NOMO-1 (cell line): ENCODE results near the gene ACHE.
A peak's percentile ranks its signal among the peaks of the same experiment; 100 is the strongest.

Experiments
- DNase-seq, 2 experiments: peaks; one replicate each; lab custom pipeline; 2025; ENCODE audit not compliant: unreplicated experiment in 2 of 2; lab: John Stamatoyannopoulos, UW

ACHE gene

DNA sequence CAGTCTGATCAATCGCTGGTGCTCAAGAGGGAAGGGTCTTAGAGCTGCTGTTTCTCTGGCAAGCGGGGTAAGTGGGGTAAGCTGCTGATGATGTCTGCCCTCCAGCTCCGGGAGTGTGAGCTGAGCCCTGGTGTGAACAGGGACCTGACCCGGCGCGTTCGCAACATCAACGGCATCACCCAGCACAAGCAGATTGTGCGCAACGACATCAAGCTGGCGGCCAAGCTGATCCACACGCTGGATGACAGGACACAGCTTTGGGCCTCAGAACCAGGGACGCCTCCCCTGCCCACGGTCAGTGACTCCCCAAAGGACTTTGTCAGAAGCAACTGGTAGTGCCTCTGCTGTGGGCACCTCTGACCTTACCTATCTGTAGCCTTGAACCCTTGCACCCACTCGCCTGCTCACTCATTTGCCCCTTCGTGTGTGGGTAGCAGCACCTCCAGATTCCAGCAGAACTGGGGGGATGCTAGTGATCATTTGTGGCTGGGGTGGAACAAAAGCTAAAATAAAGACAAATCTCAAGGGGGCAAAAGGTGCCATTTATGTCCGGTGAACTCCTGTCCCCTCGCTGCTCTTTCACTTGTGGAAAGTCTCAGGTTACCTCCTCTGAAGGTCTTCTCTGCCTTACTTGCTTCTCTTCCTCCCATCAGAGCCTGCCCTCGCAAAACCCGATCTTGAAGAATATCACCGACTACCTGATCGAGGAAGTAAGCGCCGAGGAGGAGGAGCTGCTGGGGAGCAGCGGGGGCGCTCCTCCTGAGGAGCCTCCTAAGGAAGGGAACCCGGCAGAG is 9.3 kb downstream of the ACHE start:
- DNase-seq = no peak

GRCh38 chr7:100885440-100886141 is 10.1 kb downstream of the ACHE start:
- no peak for DNase-seq

DNA sequence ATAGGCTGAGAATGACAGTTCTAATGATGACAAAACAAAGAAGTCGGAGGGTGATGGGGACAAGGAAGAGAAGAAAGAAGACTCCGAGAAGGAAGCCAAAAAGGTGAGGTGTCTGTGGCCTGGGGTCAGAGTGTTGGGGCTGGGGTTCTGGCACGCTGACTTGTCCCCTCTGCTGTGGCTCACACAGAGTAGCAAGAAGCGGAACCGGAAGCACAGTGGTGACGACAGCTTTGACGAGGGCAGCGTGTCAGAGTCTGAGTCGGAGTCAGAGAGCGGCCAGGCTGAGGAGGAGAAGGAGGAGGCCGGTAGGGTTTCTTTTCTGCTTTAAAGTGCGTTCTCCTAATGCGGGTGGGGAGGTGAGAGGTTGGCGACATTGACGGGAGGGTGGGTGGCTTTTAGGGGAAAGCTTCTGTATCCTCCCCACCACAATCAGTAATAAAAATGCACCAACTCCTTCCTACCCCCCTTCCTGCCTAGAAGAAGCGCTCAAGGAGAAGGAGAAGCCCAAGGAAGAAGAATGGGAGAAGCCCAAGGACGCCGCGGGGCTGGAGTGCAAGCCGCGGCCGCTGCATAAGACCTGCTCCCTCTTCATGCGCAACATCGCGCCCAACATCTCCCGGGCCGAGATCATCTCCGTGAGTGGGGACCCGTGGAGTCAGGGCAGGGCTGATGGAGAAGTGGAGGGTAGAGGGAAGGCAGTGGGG is 10.8 kb downstream of the ACHE start:
- DNase-seq = peak; percentile 47 to 80

DNA sequence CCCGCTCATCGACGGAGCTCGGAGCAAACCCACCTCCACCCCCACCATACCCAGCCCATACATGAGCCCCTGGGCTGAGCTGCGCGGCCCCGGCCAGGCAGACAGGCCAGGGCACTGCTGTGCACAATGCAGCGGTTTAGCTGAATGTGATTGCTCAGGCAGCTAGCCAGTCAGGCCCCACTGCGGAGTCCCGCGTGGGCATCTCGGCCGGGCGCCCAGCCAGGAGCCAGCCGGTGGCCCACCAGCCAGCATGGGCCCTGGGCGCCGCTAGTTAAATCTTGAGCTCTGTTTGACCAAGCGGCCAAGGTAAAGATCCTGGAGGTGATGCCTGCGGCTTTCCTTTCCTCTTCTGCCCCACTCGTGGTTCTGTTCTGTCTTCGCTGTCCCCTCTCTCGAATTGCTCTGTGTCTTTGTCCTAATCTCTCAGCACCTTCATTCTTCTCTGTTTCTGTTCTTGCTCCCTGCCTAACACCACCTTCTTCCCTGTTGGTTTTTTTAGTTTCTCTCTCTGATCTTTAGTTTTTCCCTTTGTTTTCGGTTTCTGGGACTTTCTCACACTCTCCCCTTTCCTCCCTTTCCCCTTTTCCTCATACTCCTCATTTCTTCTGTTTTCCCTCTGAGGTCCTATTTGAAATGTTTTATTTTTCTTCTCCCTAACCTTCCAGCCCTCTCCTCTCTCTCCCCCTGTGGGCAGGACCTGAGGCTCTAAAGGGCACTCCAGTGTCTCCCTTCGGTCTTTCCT is 12.7 kb downstream of the ACHE start:
- DNase-seq = no peak

GRCh38 chr7:100882201-100882600 is 13.5 kb downstream of the ACHE start:
- no peak for DNase-seq

GRCh38 chr7:100881136-100881535 is 14.6 kb downstream of the ACHE start:
- DNase-seq = no peak

DNA sequence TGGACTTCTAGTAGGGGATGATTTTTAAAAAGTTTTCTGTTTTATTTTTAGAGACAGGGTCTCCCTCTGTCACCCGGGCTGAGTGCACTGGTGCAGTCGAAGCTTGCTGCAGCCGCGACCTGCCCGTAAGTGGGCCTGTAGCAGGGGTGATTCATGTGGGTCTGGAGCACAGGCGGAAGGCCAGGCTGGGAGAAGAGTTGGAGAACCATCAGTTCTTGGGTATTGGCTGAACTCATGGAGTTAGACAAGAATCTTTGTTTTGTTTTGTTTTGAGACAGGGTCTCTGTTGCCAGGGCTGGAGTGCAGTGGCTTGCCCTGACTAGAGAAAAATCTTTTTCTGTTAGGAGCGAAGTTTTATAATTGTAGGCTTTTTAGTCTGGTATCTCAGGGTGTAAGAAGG is 15.0 kb downstream of the ACHE start:
- DNase-seq = no peak

DNA sequence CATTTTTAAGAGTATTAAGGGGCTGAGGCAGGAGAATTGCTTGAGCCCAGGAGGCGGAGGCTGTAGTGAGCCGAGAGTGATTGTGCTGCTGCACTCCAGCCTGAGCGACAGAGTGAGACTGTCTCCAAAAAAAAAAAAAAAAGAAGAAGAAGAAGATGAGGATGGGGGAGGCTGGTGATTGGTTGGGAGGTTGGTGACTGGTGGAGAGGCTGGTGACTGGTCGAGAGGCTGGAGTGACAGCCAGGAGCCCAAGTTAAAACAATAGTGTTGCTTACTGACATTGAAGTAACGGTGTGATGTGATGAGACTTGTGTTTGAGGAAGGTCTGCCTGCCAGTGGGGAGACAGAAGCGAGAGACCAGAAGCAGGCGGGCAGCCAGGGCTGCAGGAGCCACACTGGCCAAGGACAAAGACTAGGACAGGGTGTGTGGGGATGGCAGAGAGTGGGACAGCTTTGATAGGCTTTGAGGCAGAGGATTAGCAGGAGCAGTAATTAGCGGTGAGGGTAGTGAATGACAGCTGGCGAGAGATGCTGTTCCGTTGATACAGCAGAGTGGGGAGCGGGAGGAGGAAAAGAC is 15.9 kb downstream of the ACHE start:
- no peak for DNase-seq

DNA sequence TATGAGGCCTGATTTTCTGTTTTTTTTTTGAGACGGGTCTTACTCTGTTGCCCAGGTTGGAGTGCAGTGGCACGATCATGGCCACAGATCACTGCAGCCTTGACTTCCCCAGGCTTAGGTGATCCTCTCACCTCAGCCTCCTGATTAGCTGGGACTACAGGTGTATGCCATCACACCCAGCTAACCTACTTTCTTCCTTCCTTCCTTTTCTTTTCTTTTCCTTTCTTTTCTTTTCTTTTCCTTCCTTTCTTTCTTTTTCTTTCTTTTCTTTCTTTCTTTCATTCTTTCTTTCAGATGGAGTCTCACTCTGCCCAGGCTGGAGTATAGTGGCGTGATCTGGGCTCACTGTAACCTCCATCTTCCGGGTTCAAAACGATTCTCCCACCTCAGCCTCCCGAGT is 17.0 kb downstream of the ACHE start:
- DNase-seq = no peak

- no peak for DNase-seq
Measured at GRCh38 chr7:100878013-100878412, 17.7 kb downstream of the ACHE start.

GRCh38 chr7:100875356-100875751 is 20.3 kb downstream of the ACHE start:
- peak in 1 of 2 experiments; percentile 34 for DNase-seq

GRCh38 chr7:100874577-100875355 is 20.9 kb downstream of the ACHE start, which contains the start of gene SRRT:
Gene SRRT, plus strand, starts transcription at chr7:100875103. Its CDS starts 488 bp downstream, at chr7:100875591.
- peak; percentile 99 for DNase-seq

DNA sequence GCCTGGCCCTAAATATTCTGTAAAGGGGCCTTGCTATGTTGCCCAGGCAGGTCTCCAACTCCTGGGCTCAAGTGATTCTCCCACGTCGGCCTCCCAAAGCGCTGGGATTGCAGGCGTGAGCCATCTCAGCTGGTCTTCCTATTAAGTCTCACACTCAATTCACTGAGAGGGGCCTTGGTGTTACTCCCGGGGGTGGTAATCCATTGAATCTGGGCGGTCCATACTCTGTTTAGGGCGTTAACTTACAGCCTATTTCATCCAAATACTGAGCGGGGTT is 21.4 kb downstream of the ACHE start:
- DNase-seq = no peak

- DNase-seq = no peak
Measured at GRCh38 chr7:100873599-100874299, 21.9 kb downstream of the ACHE start.

DNA sequence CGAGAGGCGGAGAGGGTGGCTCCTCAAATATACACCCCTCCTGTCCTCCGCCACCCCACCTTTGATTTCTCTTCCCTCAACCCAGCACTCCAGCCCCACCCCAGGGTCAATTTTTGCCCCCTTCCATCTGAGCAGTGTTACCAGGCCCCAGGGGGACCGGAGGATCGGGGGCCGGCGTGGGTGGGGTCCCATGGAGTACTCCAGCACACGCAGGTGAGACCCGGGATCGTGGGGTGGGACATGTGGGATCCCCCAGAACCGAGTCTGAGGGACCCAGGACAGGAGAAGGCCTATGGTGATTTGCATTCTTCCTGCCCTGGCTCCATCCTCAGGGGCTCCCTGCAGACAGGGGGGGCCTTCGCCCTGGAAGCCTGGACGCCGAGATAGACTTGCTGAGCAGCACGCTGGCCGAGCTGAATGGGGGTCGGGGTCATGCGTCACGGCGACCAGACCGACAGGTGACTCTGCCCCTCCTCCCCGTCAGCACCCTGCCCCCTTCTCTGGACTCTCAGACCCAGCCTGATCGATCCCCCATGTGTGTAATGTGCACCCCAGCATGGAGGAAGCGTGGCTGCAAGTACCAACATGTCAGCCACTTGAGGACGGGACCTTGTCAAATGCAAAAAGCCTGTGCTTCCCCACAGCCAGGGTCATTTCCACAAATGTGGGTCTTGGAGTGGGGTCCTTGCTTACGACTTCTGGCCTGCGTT is 27.8 kb downstream of the ACHE start:
- DNase-seq = no peak

DNA sequence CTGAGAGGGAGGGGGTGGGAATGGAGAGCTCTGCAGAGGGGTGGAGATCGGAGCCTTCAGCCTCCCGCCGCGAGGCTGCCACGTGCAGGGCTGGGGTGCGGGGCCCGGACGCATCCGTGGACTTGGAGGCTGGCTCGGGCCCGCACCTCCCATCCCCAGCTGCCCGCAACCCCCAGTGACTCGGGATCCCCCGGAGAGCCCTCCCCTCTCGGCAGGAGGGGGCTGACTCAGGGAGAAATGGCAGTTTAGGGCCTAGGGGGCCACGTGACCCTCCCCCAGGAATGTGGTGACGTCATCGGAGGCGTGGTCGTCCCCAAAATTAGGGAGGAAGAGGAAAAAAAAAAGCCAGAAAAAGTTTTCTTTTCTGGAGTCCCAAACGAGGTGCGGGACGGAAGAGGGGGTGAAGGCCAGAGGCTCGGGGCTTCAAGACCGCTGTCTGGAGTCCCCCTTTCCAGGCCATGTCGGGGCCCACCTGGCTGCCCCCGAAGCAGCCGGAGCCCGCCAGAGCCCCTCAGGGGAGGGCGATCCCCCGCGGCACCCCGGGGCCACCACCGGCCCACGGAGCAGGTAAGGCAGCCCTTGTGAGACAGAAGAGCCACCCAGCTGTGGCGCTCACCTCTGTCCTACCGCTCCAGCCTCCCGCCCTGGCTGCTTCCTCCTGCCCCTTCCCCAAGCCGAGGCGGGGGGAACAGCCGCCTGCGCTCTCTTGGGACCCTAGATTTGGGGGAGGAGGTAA is 28.5 kb downstream of the ACHE start, which contains the start of gene TRIP6:
Gene TRIP6 (plus strand): TSS at position 348 of the 736 bp plus-strand sequence. CDS start 111 bp downstream, at position 459.
- no peak for DNase-seq

- no peak for DNase-seq
Measured at GRCh38 chr7:100866729-100867039, 29.0 kb downstream of the ACHE start.
